Epithelial cell of esophagus (primary cell): ENCODE measurements around the gene SOS1.
A peak's percentile ranks its signal among the peaks of the same experiment; 100 is the strongest.
"Not testable (repeated sequence)": the region's sequence is repeated elsewhere in the genome, so short reads cannot be mapped to it uniquely, and the experiment has no call there.

ENCODE experiments used
- DNase-seq: peaks from one replicate; pipeline ENCODE4 v3.0.0; 2010; ENCODE audit warnings: low read depth
- H3K4me3 ChIP-seq: 2 replicates; pipeline ENCODE4 v1.5.1; 2011; ENCODE audit warnings: mild to moderate bottlenecking, low read length, control low read depth
- TF ChIP-seq, protein P1 (sequence below): IDR thresholded peaks from 2 replicates; pipeline ENCODE4 v1.5.1; 2011; ENCODE audit warnings: low read depth, mild to moderate bottlenecking, low read length, control low read depth, inconsistent platforms; ENCODE audit not compliant: insufficient read depth; ENCODE audit errors: missing control alignments

The SOS1 gene

DNA sequence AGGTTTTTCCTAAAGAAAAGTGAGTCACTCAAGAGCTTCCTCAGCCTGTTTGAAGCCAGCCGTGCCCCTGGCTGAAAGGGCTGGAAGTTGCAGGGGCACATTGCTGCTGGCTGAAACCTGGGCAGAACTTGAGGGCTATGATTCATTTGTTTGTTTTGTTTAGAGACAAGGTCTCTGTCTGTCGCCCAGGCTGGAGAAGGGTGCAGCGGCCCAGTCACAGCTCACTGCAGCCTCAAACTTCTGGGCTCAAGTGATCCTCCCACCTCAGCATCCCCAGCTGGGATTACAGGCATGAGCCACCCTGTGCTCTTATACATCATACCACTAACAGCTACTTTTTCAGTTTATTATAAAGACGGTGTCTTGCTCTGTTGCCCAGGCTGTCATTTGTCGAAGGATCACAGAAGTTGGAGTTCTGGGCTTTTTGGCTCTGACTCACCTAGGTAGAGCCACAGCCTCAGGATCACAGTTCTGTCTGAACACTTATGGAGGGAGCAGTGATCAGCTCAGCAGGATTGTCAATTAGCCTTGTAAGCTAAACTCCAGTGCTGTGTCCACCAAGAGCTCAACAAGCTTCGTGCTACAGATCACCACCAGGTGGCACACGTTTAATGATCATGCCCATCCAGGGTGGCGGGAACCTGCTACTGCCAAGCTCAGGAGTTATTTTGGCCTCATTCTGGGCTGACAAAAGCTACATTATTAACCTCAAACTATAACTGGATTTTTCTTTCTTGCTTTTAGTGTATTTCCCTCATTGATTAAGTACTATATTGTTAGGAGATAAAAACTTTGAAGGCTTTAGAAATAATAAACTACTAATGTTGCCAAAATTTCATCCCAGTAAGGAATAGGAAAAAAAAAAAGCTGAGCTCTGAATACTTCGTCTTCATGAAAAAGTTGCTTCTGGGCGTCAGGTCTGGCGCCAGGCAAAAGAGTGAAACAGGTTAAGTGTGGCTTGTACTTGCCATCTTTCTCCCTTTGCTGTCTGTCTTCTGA is 173.3 kb downstream of the SOS1 start:
- DNase-seq = peak; percentile 93

GRCh38 chr2:38945911-38946310 is 174.9 kb downstream of the SOS1 start:
- TF ChIP-seq, protein P1, sequence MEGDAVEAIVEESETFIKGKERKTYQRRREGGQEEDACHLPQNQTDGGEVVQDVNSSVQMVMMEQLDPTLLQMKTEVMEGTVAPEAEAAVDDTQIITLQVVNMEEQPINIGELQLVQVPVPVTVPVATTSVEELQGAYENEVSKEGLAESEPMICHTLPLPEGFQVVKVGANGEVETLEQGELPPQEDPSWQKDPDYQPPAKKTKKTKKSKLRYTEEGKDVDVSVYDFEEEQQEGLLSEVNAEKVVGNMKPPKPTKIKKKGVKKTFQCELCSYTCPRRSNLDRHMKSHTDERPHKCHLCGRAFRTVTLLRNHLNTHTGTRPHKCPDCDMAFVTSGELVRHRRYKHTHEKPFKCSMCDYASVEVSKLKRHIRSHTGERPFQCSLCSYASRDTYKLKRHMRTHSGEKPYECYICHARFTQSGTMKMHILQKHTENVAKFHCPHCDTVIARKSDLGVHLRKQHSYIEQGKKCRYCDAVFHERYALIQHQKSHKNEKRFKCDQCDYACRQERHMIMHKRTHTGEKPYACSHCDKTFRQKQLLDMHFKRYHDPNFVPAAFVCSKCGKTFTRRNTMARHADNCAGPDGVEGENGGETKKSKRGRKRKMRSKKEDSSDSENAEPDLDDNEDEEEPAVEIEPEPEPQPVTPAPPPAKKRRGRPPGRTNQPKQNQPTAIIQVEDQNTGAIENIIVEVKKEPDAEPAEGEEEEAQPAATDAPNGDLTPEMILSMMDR = no peak
- no peak overlapping the region for H3K4me3 ChIP-seq
- no peak for DNase-seq

More for the DNA sequence above, 173.3 kb downstream of the SOS1 start:
- TF ChIP-seq, protein P1 = peak; percentile 89
- H3K4me3 ChIP-seq = no peak overlapping the region

GRCh38 chr2:38945372-38945771 is 175.5 kb downstream of the SOS1 start:
- DNase-seq = no peak
- H3K4me3 ChIP-seq = no peak overlapping the region
- TF ChIP-seq, protein P1 = no peak

- TF ChIP-seq, protein P1 = no peak
- H3K4me3 ChIP-seq = no peak overlapping the region
- no peak for DNase-seq
Measured at GRCh38 chr2:38943784-38944183, 177.1 kb downstream of the SOS1 start.

DNA sequence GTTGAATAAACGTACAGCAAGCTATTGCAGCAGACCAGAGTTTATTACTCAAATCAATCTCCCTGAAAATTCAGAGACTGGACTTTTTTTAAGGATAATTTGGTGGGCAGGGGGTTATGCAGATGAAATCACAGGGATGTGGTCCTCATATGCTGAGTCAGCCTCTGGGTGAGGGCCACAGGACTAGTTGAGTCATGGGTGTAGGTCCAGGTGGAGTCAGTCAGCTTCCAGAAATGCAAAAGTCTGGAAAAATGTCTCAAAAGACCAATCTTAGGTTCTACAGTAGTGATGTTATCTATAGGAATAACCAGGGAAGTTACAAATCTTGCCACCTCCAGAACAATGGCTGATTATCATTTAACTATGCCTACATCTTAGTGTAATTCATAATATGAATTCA is 180.1 kb downstream of the SOS1 start:
- DNase-seq = no peak
- no peak overlapping the region for H3K4me3 ChIP-seq
- TF ChIP-seq, protein P1 = no peak

DNA sequence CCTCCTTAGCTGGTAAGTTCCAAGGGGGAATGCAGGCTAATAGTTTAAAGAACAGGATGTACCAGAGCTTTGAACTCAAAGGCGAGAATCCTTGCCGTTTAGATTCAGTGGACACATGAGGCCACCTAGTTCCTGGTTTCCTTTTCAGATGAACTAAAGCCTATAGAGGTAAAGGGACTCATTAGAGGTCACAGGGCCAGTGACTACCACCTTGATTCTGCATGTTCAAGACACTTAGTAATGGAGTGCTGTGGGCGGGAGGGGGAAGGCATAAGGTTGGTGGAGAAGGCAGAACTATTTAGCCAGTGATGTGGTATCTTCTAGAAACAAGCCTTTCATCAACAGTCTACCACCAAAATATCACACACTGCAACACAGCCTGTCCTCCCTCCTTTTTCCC is 183.3 kb downstream of the SOS1 start:
- no peak for DNase-seq
- TF ChIP-seq, protein P1 = no peak
- no peak overlapping the region for H3K4me3 ChIP-seq

DNA sequence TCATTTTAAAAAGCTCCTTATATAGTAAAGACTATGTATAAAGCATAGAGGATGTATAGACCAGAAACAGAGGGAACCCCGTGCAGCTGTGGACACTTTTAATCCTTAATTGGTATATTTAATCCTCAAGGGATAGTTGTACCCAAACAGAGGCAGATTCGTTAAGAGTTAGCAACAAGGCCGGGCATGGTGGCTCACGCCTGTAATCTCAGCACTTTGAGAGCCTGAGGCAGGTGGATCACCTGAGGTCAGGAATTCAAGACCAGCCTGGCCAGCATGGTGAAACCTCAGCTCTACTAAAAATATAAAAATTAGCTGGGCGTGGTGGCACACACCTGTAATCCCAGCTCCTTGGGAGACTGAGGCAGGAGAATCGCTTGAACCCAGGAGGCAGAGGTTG is 184.3 kb downstream of the SOS1 start:
- DNase-seq, H3K4me3 ChIP-seq: not testable (repeated sequence)
